ENCODE data around the gene DGUOK.

GRCh38 chr2:73972846-73973245, 46.2 kb downstream of the DGUOK start:
- no peak for TF ChIP-seq POLR2A (IDR thresholded peaks at IDR 0.05)
- TF ChIP-seq CTCF (IDR thresholded peaks at IDR 0.05), result no peak
